Measurements from ENCODE around the gene ANKRD2. TPM values are rescaled to one million over a fixed set of nuclear protein-coding genes. Genes with fewer than 3 reads are reported as not detected.

The ANKRD2 gene
- total and polyA plus RNA-seq, 2 donors = 0.05 to 0.68 TPM

GRCh38 chr10:97543025-97543546, 29.5 kb upstream of the ANKRD2 start:
- 48% methylated on average over 10 of the region's 10 CpGs for WGBS
- H3K4me1 ChIP-seq (ENCODE audit: control insufficient read depth in 2 of 2, insufficient read depth in 2 of 2, low read length in 2 of 2) = peaks cover 0 to 8% of the 10 kb centered on the region in 2 donors
- no peaks in the 10 kb centered on the region for H3K27me3 ChIP-seq (ENCODE audit: control insufficient read depth in 2 of 2, insufficient read depth in 1 of 2, low read length in 1 of 2)
- no peaks in the 10 kb centered on the region for H3K9me3 ChIP-seq (ENCODE audit: control insufficient read depth in 2 of 2, insufficient read depth in 1 of 2, low read length in 1 of 2)
- no peak overlapping the region for H3K4me3 ChIP-seq (ENCODE audit: low read length in 2 of 2)
- DNase-seq (ENCODE audit: low read depth in 6 of 9, low spot score in 9 of 9) = no peak
- H3K36me3 ChIP-seq (ENCODE audit: control insufficient read depth in 2 of 2, insufficient read depth in 2 of 2, low read length in 1 of 2) = no peaks in the 10 kb centered on the region
- H3K27ac ChIP-seq (ENCODE audit: low read depth in 1 of 2, low read length in 1 of 2) = peak overlapping the region in 1 of 2 donors; percentile 48

- H3K27ac ChIP-seq (ENCODE audit: low read depth in 1 of 2, low read length in 1 of 2) = no peak overlapping the region
- 96% methylated on average over 18 of the region's 18 CpGs for WGBS
- no peaks in the 10 kb centered on the region for H3K36me3 ChIP-seq (ENCODE audit: control insufficient read depth in 2 of 2, insufficient read depth in 2 of 2, low read length in 1 of 2)
- H3K9me3 ChIP-seq (ENCODE audit: control insufficient read depth in 2 of 2, insufficient read depth in 1 of 2, low read length in 1 of 2) = no peaks in the 10 kb centered on the region
- no peaks in the 10 kb centered on the region for H3K27me3 ChIP-seq (ENCODE audit: control insufficient read depth in 2 of 2, insufficient read depth in 1 of 2, low read length in 1 of 2)
- DNase-seq (ENCODE audit: low read depth in 6 of 9, low spot score in 9 of 9) = no peak
- H3K4me1 ChIP-seq (ENCODE audit: control insufficient read depth in 2 of 2, insufficient read depth in 2 of 2, low read length in 2 of 2) = peaks cover 0 to 12% of the 10 kb centered on the region in 2 donors
- no peak overlapping the region for H3K4me3 ChIP-seq (ENCODE audit: low read length in 2 of 2)
Observed at GRCh38 chr10:97546456-97547270, 25.9 kb upstream of the ANKRD2 start.

GRCh38 chr10:97547271-97547600, 25.3 kb upstream of the ANKRD2 start:
- no peak overlapping the region for H3K27ac ChIP-seq (ENCODE audit: low read depth in 1 of 2, low read length in 1 of 2)
- H3K36me3 ChIP-seq (ENCODE audit: control insufficient read depth in 2 of 2, insufficient read depth in 2 of 2, low read length in 1 of 2) = no peaks in the 10 kb centered on the region
- DNase-seq (ENCODE audit: low read depth in 6 of 9, low spot score in 9 of 9) = no peak
- no peak overlapping the region for H3K4me3 ChIP-seq (ENCODE audit: low read length in 2 of 2)
- peaks cover 0 to 12% of the 10 kb centered on the region in 2 donors for H3K4me1 ChIP-seq (ENCODE audit: control insufficient read depth in 2 of 2, insufficient read depth in 2 of 2, low read length in 2 of 2)
- no peaks in the 10 kb centered on the region for H3K27me3 ChIP-seq (ENCODE audit: control insufficient read depth in 2 of 2, insufficient read depth in 1 of 2, low read length in 1 of 2)
- no peaks in the 10 kb centered on the region for H3K9me3 ChIP-seq (ENCODE audit: control insufficient read depth in 2 of 2, insufficient read depth in 1 of 2, low read length in 1 of 2)
- WGBS = 93% methylated on average over 4 of the region's 4 CpGs

GRCh38 chr10:97547962-97548361, 24.6 kb upstream of the ANKRD2 start:
- Histone ChIP-seq H3K27me3 (ENCODE audit: control insufficient read depth in 2 of 2, insufficient read depth in 1 of 2, low read length in 1 of 2) (no peaks in the 10 kb centered on the region), H3K9me3 (ENCODE audit: control insufficient read depth in 2 of 2, insufficient read depth in 1 of 2, low read length in 1 of 2) (no peaks in the 10 kb centered on the region), H3K36me3 (ENCODE audit: control insufficient read depth in 2 of 2, insufficient read depth in 2 of 2, low read length in 1 of 2) (no peaks in the 10 kb centered on the region), H3K27ac (ENCODE audit: low read depth in 1 of 2, low read length in 1 of 2) (no peak overlapping the region), H3K4me1 (ENCODE audit: control insufficient read depth in 2 of 2, insufficient read depth in 2 of 2, low read length in 2 of 2) (peaks cover 0 to 6% of the 10 kb centered on the region in 2 donors), H3K4me3 (ENCODE audit: low read length in 2 of 2) (no peak overlapping the region)
- no peak for DNase-seq (ENCODE audit: low read depth in 6 of 9, low spot score in 9 of 9)
- WGBS = 91% methylated on average over 4 of the region's 4 CpGs

GRCh38 chr10:97548828-97549455, 23.6 kb upstream of the ANKRD2 start:
- Histone ChIP-seq H3K4me3 (ENCODE audit: low read length in 2 of 2) (no peak overlapping the region), H3K9me3 (ENCODE audit: control insufficient read depth in 2 of 2, insufficient read depth in 1 of 2, low read length in 1 of 2) (no peaks in the 10 kb centered on the region), H3K4me1 (ENCODE audit: control insufficient read depth in 2 of 2, insufficient read depth in 2 of 2, low read length in 2 of 2) (peaks cover 0 to 6% of the 10 kb centered on the region in 2 donors), H3K27me3 (ENCODE audit: control insufficient read depth in 2 of 2, insufficient read depth in 1 of 2, low read length in 1 of 2) (no peaks in the 10 kb centered on the region), H3K36me3 (ENCODE audit: control insufficient read depth in 2 of 2, insufficient read depth in 2 of 2, low read length in 1 of 2) (no peaks in the 10 kb centered on the region), H3K27ac (ENCODE audit: low read depth in 1 of 2, low read length in 1 of 2) (no peak overlapping the region)
- 96% methylated on average over 13 of the region's 13 CpGs for WGBS
- DNase-seq (ENCODE audit: low read depth in 6 of 9, low spot score in 9 of 9) = no peak

GRCh38 chr10:97549587-97550322, 22.8 kb upstream of the ANKRD2 start:
- H3K27ac ChIP-seq (ENCODE audit: low read depth in 1 of 2, low read length in 1 of 2) = peak overlapping the region; percentile 17 to 25
- no peak overlapping the region for H3K4me3 ChIP-seq (ENCODE audit: low read length in 2 of 2)
- no peaks in the 10 kb centered on the region for H3K27me3 ChIP-seq (ENCODE audit: control insufficient read depth in 2 of 2, insufficient read depth in 1 of 2, low read length in 1 of 2)
- DNase-seq (ENCODE audit: low read depth in 6 of 9, low spot score in 9 of 9) = no peak
- H3K9me3 ChIP-seq (ENCODE audit: control insufficient read depth in 2 of 2, insufficient read depth in 1 of 2, low read length in 1 of 2) = no peaks in the 10 kb centered on the region
- WGBS = 89% methylated on average over 13 of the region's 13 CpGs
- peaks cover 0 to 6% of the 10 kb centered on the region in 2 donors for H3K4me1 ChIP-seq (ENCODE audit: control insufficient read depth in 2 of 2, insufficient read depth in 2 of 2, low read length in 2 of 2)
- H3K36me3 ChIP-seq (ENCODE audit: control insufficient read depth in 2 of 2, insufficient read depth in 2 of 2, low read length in 1 of 2) = no peaks in the 10 kb centered on the region

- DNase-seq (ENCODE audit: low read depth in 6 of 9, low spot score in 9 of 9) = no peak
- WGBS = 96% methylated on average over 10 of the region's 10 CpGs
- Histone ChIP-seq H3K27ac (ENCODE audit: low read depth in 1 of 2, low read length in 1 of 2) (no peak overlapping the region), H3K9me3 (ENCODE audit: control insufficient read depth in 2 of 2, insufficient read depth in 1 of 2, low read length in 1 of 2) (no peaks in the 10 kb centered on the region), H3K4me1 (ENCODE audit: control insufficient read depth in 2 of 2, insufficient read depth in 2 of 2, low read length in 2 of 2) (peaks cover 0 to 6% of the 10 kb centered on the region in 2 donors), H3K36me3 (ENCODE audit: control insufficient read depth in 2 of 2, insufficient read depth in 2 of 2, low read length in 1 of 2) (no peaks in the 10 kb centered on the region), H3K4me3 (ENCODE audit: low read length in 2 of 2) (no peak overlapping the region), H3K27me3 (ENCODE audit: control insufficient read depth in 2 of 2, insufficient read depth in 1 of 2, low read length in 1 of 2) (no peaks in the 10 kb centered on the region)
Observed at GRCh38 chr10:97550336-97551149, 22.0 kb upstream of the ANKRD2 start.

GRCh38 chr10:97551271-97551670, 21.3 kb upstream of the ANKRD2 start:
- no peak for DNase-seq (ENCODE audit: low read depth in 6 of 9, low spot score in 9 of 9)
- no peaks in the 10 kb centered on the region for H3K36me3 ChIP-seq (ENCODE audit: control insufficient read depth in 2 of 2, insufficient read depth in 2 of 2, low read length in 1 of 2)
- no peaks in the 10 kb centered on the region for H3K9me3 ChIP-seq (ENCODE audit: control insufficient read depth in 2 of 2, insufficient read depth in 1 of 2, low read length in 1 of 2)
- no peak overlapping the region for H3K27ac ChIP-seq (ENCODE audit: low read depth in 1 of 2, low read length in 1 of 2)
- H3K27me3 ChIP-seq (ENCODE audit: control insufficient read depth in 2 of 2, insufficient read depth in 1 of 2, low read length in 1 of 2) = no peaks in the 10 kb centered on the region
- peaks cover 0 to 6% of the 10 kb centered on the region in 2 donors for H3K4me1 ChIP-seq (ENCODE audit: control insufficient read depth in 2 of 2, insufficient read depth in 2 of 2, low read length in 2 of 2)
- 98% methylated on average over 6 of the region's 6 CpGs for WGBS
- no peak overlapping the region for H3K4me3 ChIP-seq (ENCODE audit: low read length in 2 of 2)
